ENCODE data around the gene ZNF598.
"Not testable (repeated sequence)": the region's sequence is repeated elsewhere in the genome, so short reads cannot be mapped to it uniquely, and the experiment has no call there.

Gene ZNF598

GRCh38 chr16:2027024-2028010 is 17.7 kb upstream of the ZNF598 start:
- DNase-seq, result peak; percentile 45

GRCh38 chr16:2026461-2027023 is 16.9 kb upstream of the ZNF598 start, which contains the start of gene NHERF2:
NHERF2 (plus strand) TSS chr16:2026902; CDS start chr16:2027006, 104 bp downstream.
- no peak for DNase-seq

GRCh38 chr16:2025878-2026460 is 16.3 kb upstream of the ZNF598 start:
- DNase-seq, result no peak

- no peak for DNase-seq
Measured at GRCh38 chr16:2025251-2025650, 15.6 kb upstream of the ZNF598 start.

GRCh38 chr16:2024032-2024420 is 14.4 kb upstream of the ZNF598 start:
- DNase-seq, result no peak

GRCh38 chr16:2023092-2024031 is 13.7 kb upstream of the ZNF598 start:
- DNase-seq, result peak; percentile 82

- peak; percentile 49 for DNase-seq
Measured at GRCh38 chr16:2022723-2023091, 13.1 kb upstream of the ZNF598 start.

GRCh38 chr16:2019921-2020831 is 10.6 kb upstream of the ZNF598 start:
- no peak for DNase-seq

- no peak for DNase-seq
Measured at GRCh38 chr16:2019518-2019920, 9.9 kb upstream of the ZNF598 start, which contains the start of gene NPW. NPW (plus strand) TSS chr16:2019785.

GRCh38 chr16:2016407-2016922 is 6.8 kb upstream of the ZNF598 start:
- DNase-seq, result no peak

GRCh38 chr16:2015947-2016208 is 6.3 kb upstream of the ZNF598 start:
- DNase-seq, result no peak

- DNase-seq, result no peak
Measured at GRCh38 chr16:2015117-2015946, 5.7 kb upstream of the ZNF598 start.

GRCh38 chr16:2013527-2013926 is 3.9 kb upstream of the ZNF598 start:
- DNase-seq, result no peak

- not testable (repeated sequence) for DNase-seq
Measured at GRCh38 chr16:2011726-2012125, 2.1 kb upstream of the ZNF598 start.

GRCh38 chr16:2009164-2009711 is 383 bp downstream of the ZNF598 start:
- no peak for DNase-seq

- no peak for DNase-seq
Measured at GRCh38 chr16:2008631-2009163, 924 bp downstream of the ZNF598 start.

- peak; percentile 36 for DNase-seq
Measured at GRCh38 chr16:2008009-2008526, 1.6 kb downstream of the ZNF598 start.

- DNase-seq, result no peak
Measured at GRCh38 chr16:2007081-2007836, 2.4 kb downstream of the ZNF598 start.

GRCh38 chr16:2006317-2006716 is 3.3 kb downstream of the ZNF598 start:
- no peak for DNase-seq
